HepG2 (cell line): Measurements from ENCODE around the gene NLRX1. TPM values are rescaled to one million over a fixed set of nuclear protein-coding genes. Genes with fewer than 3 reads are reported as not detected.

Experiments
- ATAC-seq: fragments of 200-7000 bp; cut with Tn5 transposase; 3 replicates; pipeline ENCODE4 v1.9.1; 2020; ENCODE audit warnings: mild to moderate bottlenecking, moderate library complexity
- BruUV-seq: library from RNA; stranded (reverse); fragments of 400-500 nt; replicated peaks from 2 replicates; lab custom pipeline; 2021; lab: Mats Ljungman, UMichigan
- CTCF ChIA-PET: fragments of 300-600 bp; formaldehyde crosslinking; extraction: SDS; loops from one replicate; lab custom pipeline; 2021; ENCODE audit warnings: low total read pairs, inconsistent platforms, low intra/inter-chr PET ratio; lab: Yijun Ruan, JAX
- POLR2A ChIA-PET: fragments of 350-600 bp; sonication (Branson Sonifier 250); formaldehyde crosslinking; loops from one replicate; lab custom pipeline; 2020; ENCODE audit warnings: antibody characterized with exemption, inconsistent platforms; lab: Yijun Ruan, JAX
- DNase-seq: peaks from one replicate; pipeline ENCODE4 v3.0.0-alpha.2; 2015; ENCODE audit warnings: low spot score
- FAIRE-seq: peaks from 3 replicates; lab custom pipeline; 2011; peaks lifted over from hg19 to GRCh38; lab: Jason Lieb, UNC
- H2AFZ ChIP-seq: one replicate; pipeline ENCODE4 v1.6.1; 2011; ENCODE audit warnings: low read length, inconsistent platforms
- H3K27ac ChIP-seq: fragments of 300-600 bp; 3 replicates; pipeline ENCODE4 v1.8.0; 2011; ENCODE audit warnings: mixed run types, mild to moderate bottlenecking, mixed read lengths, low read length, inconsistent platforms; ENCODE audit not compliant: insufficient read depth; ENCODE audit errors: extremely low read length
- H3K27me3 ChIP-seq, 2 experiments: fragments of 200-600 bp in 1 of 2; 2 replicates in 1 of 2; 3 replicates in 1 of 2; pipeline versions ENCODE4 v1.6.0 to v1.8.0; 2011; ENCODE audit warnings: low read length in 2 of 2, mild to moderate bottlenecking in 2 of 2, moderate library complexity in 2 of 2, inconsistent platforms in 1 of 2; ENCODE audit not compliant: insufficient read depth in 2 of 2, control insufficient read depth in 1 of 2
- H3K36me3 ChIP-seq, 2 experiments: fragments of 200-600 bp in 1 of 2; replicated peaks in 1 of 2; 2 replicates in 1 of 2; 3 replicates in 1 of 2; pipeline versions ENCODE4 v1.5.1 to v1.8.0; 2011; ENCODE audit warnings: low read length in 2 of 2, inconsistent platforms in 1 of 2; ENCODE audit not compliant: insufficient read depth in 2 of 2, control insufficient read depth in 1 of 2
- H3K4me1 ChIP-seq: 2 replicates; pipeline ENCODE4 v1.5.1; 2012; ENCODE audit warnings: low read length, inconsistent platforms; ENCODE audit not compliant: insufficient read depth
- H3K4me2 ChIP-seq: 2 replicates; pipeline ENCODE4 v1.6.0; 2011; ENCODE audit warnings: low read depth, low read length, inconsistent platforms
- H3K4me3 ChIP-seq, 3 experiments: fragments of 200-600 bp in 1 of 3; sonication (generic), shearing (Covaris generic) in 1 of 3; replicated peaks in 1 of 3; 2 replicates each; pipeline ENCODE4 v1.5.1; 2011 to 2016; ENCODE audit warnings: low read length in 3 of 3, inconsistent platforms in 2 of 3, low read depth in 2 of 3, mild to moderate bottlenecking in 2 of 3, control low read depth in 1 of 3, mixed read lengths in 1 of 3; ENCODE audit not compliant: insufficient read depth in 1 of 3
- H3K79me2 ChIP-seq: one replicate; pipeline ENCODE4 v1.6.1; 2011; ENCODE audit warnings: low read length, inconsistent platforms; ENCODE audit not compliant: insufficient read depth
- H3K9ac ChIP-seq: 2 replicates; pipeline ENCODE4 v1.6.0; 2011; ENCODE audit warnings: mild to moderate bottlenecking, low read depth, low read length, inconsistent platforms; ENCODE audit not compliant: insufficient read depth
- H3K9me3 ChIP-seq: 2 replicates; pipeline ENCODE4 v1.5.1; 2012; ENCODE audit warnings: mild to moderate bottlenecking, low read length
- H4K20me1 ChIP-seq: 2 replicates; pipeline ENCODE4 v1.6.0; 2011; ENCODE audit warnings: inconsistent platforms, mild to moderate bottlenecking, low read length, moderate library complexity; ENCODE audit not compliant: insufficient read depth
- ATM ChIP-seq: fragments of 450-650 bp; IDR thresholded peaks from 2 replicates; pipeline ENCODE4 v1.7.1; 2017; ENCODE audit warnings: mild to moderate bottlenecking, borderline replicate concordance
- CREB1 ChIP-seq, 2 experiments: fragments of 450-650 bp in 1 of 2; IDR thresholded peaks; 2 replicates each; pipeline ENCODE4 v1.6.1; 2016 to 2017; ENCODE audit warnings: control low read depth in 1 of 2, mild to moderate bottlenecking in 1 of 2, missing compliant biosample characterization in 1 of 2, missing genetic modification characterization in 1 of 2
- DR1 ChIP-seq: sonication (generic); formaldehyde crosslinking; IDR thresholded peaks from 2 replicates; pipeline ENCODE4 v1.8.0; 2021; ENCODE audit warnings: mild to moderate bottlenecking, missing genetic modification reagents, inconsistent platforms
- FOXP1 ChIP-seq, 2 experiments: fragments of 450-650 bp in 1 of 2; IDR thresholded peaks; 2 replicates each; pipeline ENCODE4 v1.6.1; 2017 to 2018; ENCODE audit warnings: antibody characterized with exemption in 1 of 2
- ONECUT2 ChIP-seq: sonication (generic); formaldehyde crosslinking; IDR thresholded peaks from 2 replicates; pipeline ENCODE4 v1.4.0; 2020; ENCODE audit warnings: missing genetic modification reagents
- PHF20 ChIP-seq: sonication (generic); formaldehyde crosslinking; IDR thresholded peaks from 2 replicates; pipeline ENCODE4 v1.5.0; 2020; ENCODE audit warnings: mild to moderate bottlenecking, missing genetic modification reagents
- RERE ChIP-seq: IDR thresholded peaks from 2 replicates; pipeline ENCODE4 v1.6.1; 2016; ENCODE audit warnings: low read depth, missing genetic modification reagents, missing compliant biosample characterization
- SMAD9 ChIP-seq: sonication (generic); formaldehyde crosslinking; IDR thresholded peaks from 2 replicates; pipeline ENCODE4 v1.5.1; 2020; ENCODE audit warnings: mild to moderate bottlenecking, missing genetic modification reagents
- SSRP1 ChIP-seq: IDR thresholded peaks from 2 replicates; pipeline ENCODE4 v1.6.1; 2016; ENCODE audit warnings: control low read depth
- TCF7 ChIP-seq: sonication (generic); IDR thresholded peaks from 2 replicates; pipeline ENCODE4 v1.6.1; 2016; ENCODE audit warnings: antibody characterized with exemption, low read depth
- TEAD3 ChIP-seq: optimal IDR thresholded peaks from 2 replicates; pipeline ENCODE3; 2016; ENCODE audit warnings: borderline replicate concordance
- TFDP1 ChIP-seq: IDR thresholded peaks from 2 replicates; pipeline ENCODE4 v1.6.1; 2016; ENCODE audit warnings: missing compliant biosample characterization, missing genetic modification reagents, borderline replicate concordance
- ZMAT3 ChIP-seq: sonication (generic); formaldehyde crosslinking; conservative IDR thresholded peaks from 2 replicates; pipeline ENCODE4 v1.7.0; 2021; ENCODE audit warnings: missing genetic modification reagents
- ZNF552 ChIP-seq: sonication (generic); formaldehyde crosslinking; IDR thresholded peaks from 2 replicates; pipeline ENCODE4 v1.9.0; 2022; ENCODE audit warnings: missing genetic modification reagents, mild to moderate bottlenecking, borderline replicate concordance
- ZNF614 ChIP-seq: IDR thresholded peaks from 2 replicates; pipeline ENCODE4 v1.6.1; 2018; ENCODE audit warnings: missing biosample characterization, missing genetic modification reagents, inconsistent platforms, borderline replicate concordance
- ZNF746 ChIP-seq: sonication (generic); formaldehyde crosslinking; IDR thresholded peaks from 2 replicates; pipeline ENCODE4 v1.8.0; 2022; ENCODE audit warnings: mild to moderate bottlenecking, missing genetic modification reagents
- ZNF788 ChIP-seq: sonication (generic); formaldehyde crosslinking; IDR thresholded peaks from 2 replicates; pipeline ENCODE4 v1.5.0; 2020; ENCODE audit warnings: mild to moderate bottlenecking, missing genetic modification reagents, borderline replicate concordance
- ZNF841 ChIP-seq: sonication (generic); formaldehyde crosslinking; IDR thresholded peaks from 2 replicates; pipeline ENCODE4 v1.8.1; 2023; ENCODE audit warnings: missing genetic modification reagents, borderline replicate concordance
- WGBS: methylation state at CpG from one replicate; pipeline ENCODE4 v1.1.6; 2017; ENCODE audit warnings: low lambda C conversion rate; 5-methylcytosine and 5-hydroxymethylcytosine counted together
- in situ Hi-C: cut with HindIII; loops from 2 replicates; pipeline ENCODE4 v1.10.0; 2017; ENCODE audit warnings: low pct_unique_long_range_greater_than_20kb; ENCODE audit not compliant: extremely low pct_ligation_motif_present
- intact Hi-C: fragments of 100-400 bp; cut with micrococcal nuclease; formaldehyde crosslinking; loops from one replicate; pipeline ENCODE4 v1.10.0; 2022; ENCODE audit not compliant: unreplicated experiment
- polyA plus RNA-seq, 8 experiments: library from polyadenylated mRNA; depleted of rRNA in 3 of 8; stranded (reverse) in 7 of 8; unstranded in 1 of 8; fragments of >200 nt; fragmentation: Illumina TruSeq in 4 of 8; extraction: Trizol in 4 of 8; gene quantifications; 2 replicates each; pipeline versions ENCODE4 v1.2.1 to v1.2.3, GENCODE V29; 2011 to 2016; ENCODE audit warnings: low read depth in 4 of 8, missing spikeins in 1 of 8, mixed read lengths in 1 of 8; ENCODE audit not compliant: insufficient read depth in 1 of 8
- total RNA-seq, 5 experiments: library from RNA; depleted of rRNA; stranded (reverse); fragments of >200 nt; fragmentation: Illumina TruSeq; extraction: Trizol; gene quantifications; 2 replicates each; pipeline ENCODE4 v1.2.3, GENCODE V29; 2016; ENCODE audit warnings: low read depth in 1 of 5

The NLRX1 gene
- total and polyA plus RNA-seq, 2 of the 13 experiments (the other 11 are each of a cell fraction or from before 2014, with no cell fraction given): 8.7 to 11.0 TPM

- Histone ChIP-seq H3K4me3 (no peak overlapping the region), H2AFZ (no peak overlapping the region), H3K36me3 (no peaks in the 10 kb centered on the region), H3K9ac (no peak overlapping the region), H3K9me3 (no peaks in the 10 kb centered on the region), H3K27ac (no peak overlapping the region), H3K4me2 (no peak overlapping the region), H3K4me1 (peaks cover 22% of the 10 kb centered on the region), H4K20me1 (no peaks in the 10 kb centered on the region), H3K27me3 (no peaks in the 10 kb centered on the region; a peak in 1 of 5 replicates), H3K79me2 (peaks cover 9% of the 10 kb centered on the region)
- WGBS: 42% methylated on average over 7 of the region's 7 CpGs
- in situ Hi-C loops (no loop called here), intact Hi-C loops (loop anchor here (10.0 kb wide), 1 partner anchor 122 kb away; no protein-coding TSS in a partner anchor)
- TF ChIP-seq SSRP1 (CRISPR knock-in tag) (no peak), ZNF841 (CRISPR knock-in tag) (no peak), ATM (no peak), ZNF552 (CRISPR knock-in tag) (no peak), ZNF788 (CRISPR knock-in tag) (no peak), TCF7 (no peak), ZMAT3 (CRISPR knock-in tag) (no peak), TEAD3 (no peak), TFDP1 (CRISPR knock-in tag) (no peak), ZNF614 (no peak), FOXP1 (IDR thresholded peaks at IDR 0.05) (no peak), FOXP1 (CRISPR knock-in tag; IDR thresholded peaks at IDR 0.05) (no peak), CREB1 (IDR thresholded peaks at IDR 0.05) (no peak), CREB1 (CRISPR knock-in tag; IDR thresholded peaks at IDR 0.05) (no peak), ONECUT2 (CRISPR knock-in tag) (no peak), SMAD9 (no peak), ZNF746 (no peak), PHF20 (no peak), RERE (CRISPR knock-in tag) (no peak), DR1 (CRISPR knock-in tag) (no peak)
- ChIA-PET POLR2A (no interaction called here), CTCF (no interaction called here)
- DNase-seq: no peak
- ATAC-seq: no peak
- no peak for FAIRE-seq
- no TSS peak for BruUV-seq
These were observed 34.0 kb downstream of the NLRX1 start for GRCh38 chr11:119202554-119202953.
